Measurements from ENCODE around the gene LGALS12. TPM values are rescaled to one million over a fixed set of nuclear protein-coding genes. Genes with fewer than 3 reads are reported as not detected.

Gene LGALS12
- total and polyA plus RNA-seq, 10 of the 15 experiments (the other 5 are each of a cell fraction or from before 2014, with no cell fraction given), result not detected

DNA sequence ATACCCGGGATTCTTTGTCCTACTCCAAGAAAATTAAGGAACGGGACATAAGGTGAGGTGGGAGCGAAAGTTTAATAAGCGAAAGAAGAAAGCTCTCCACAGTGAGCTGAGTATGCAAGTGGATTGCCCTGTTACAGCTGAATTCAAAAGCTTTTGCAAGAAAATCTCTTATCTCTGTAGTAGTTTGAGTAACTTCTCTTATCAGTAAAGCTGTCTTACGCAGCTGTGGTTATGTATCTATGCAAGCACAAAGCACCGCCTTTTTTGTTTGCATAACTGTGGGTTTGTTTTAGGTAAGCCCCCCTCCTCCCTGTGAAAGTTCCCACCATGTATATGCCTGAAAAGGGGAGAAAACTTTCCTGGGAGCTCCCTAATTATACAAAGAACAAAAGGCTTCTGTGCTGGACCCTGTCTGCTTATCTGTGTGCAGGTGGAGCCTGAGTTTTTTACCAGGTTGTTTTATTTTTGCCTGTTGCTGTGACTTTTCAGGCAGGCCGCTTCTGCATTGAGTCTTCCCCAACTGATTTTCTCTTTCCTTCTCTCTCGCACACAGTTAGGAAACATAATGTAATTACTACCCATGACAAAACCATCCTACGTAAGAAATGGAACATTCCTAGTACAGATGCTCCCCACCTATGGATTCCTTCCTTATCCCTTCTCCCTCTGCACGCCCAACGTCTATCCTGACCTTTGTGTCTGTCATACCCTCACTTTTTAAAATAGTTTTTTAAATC lies 14.1 kb upstream of the LGALS12 start:
- ChIA-PET SMC1A (ENCODE audit: uncharacterized antibody, unreplicated experiment) (interaction anchor here (0.6 to 1.0 kb wide), 3 partner anchors 13 to 1199 kb away, joined by 3 to 6 read pairs (median 3); no protein-coding TSS in a partner anchor), CTCF (interaction anchor here (0.7 to 6.0 kb wide), 4 partner anchors 12 to 962 kb away, joined by 3 to 25 read pairs (median 4); no protein-coding TSS in a partner anchor), RAD21 (ENCODE audit: unreplicated experiment) (no interaction called here), POLR2A (no interaction called here)
- Histone ChIP-seq H3K4me1 (ENCODE audit: control insufficient read depth, insufficient read depth, low read length) (no peaks in the 10 kb centered on the region), H3K36me3 (ENCODE audit: control insufficient read depth in 2 of 2, insufficient read depth in 2 of 2, low read length in 1 of 2) (no peaks in the 10 kb centered on the region), H3K27me3 (replicated peaks in 1 of 2; ENCODE audit: control insufficient read depth in 2 of 2, insufficient read depth in 2 of 2, low read length in 1 of 2) (peaks cover 3 to 8% of the 10 kb centered on the region in 2 experiments; a peak in 3 of 4 replicates), H4K20me1 (ENCODE audit: control insufficient read depth, insufficient read depth) (no peaks in the 10 kb centered on the region), H2AFZ (ENCODE audit: control insufficient read depth, low read depth, low read length) (no peak overlapping the region), H3K79me2 (ENCODE audit: control insufficient read depth, insufficient read depth, low read length) (no peaks in the 10 kb centered on the region), H3K4me2 (ENCODE audit: control insufficient read depth, insufficient read depth) (no peak overlapping the region), H3K9ac (ENCODE audit: control insufficient read depth, insufficient read depth, low read length) (no peak overlapping the region), H3K27ac (ENCODE audit: control insufficient read depth, insufficient read depth) (no peak overlapping the region), H3K9me3 (replicated peaks; ENCODE audit: control insufficient read depth, insufficient read depth, low read length) (no peaks in the 10 kb centered on the region; the same call in 2 of the 3 replicates), H3K4me3 (no peak overlapping the region)
- DNase-seq (ENCODE audit: low read depth, low spot score), result no peak
- FAIRE-seq, result no peak
- intact Hi-C loops (cut with micrococcal nuclease; ENCODE audit: unreplicated experiment), result no loop called here
- in situ Hi-C loops (cut with MboI), result no loop called here
- 42% methylated on average over 11 of the region's 11 CpGs for WGBS (ENCODE audit: insufficient coverage, insufficient replicate concordance, low lambda C conversion rate, missing lambda C conversion rate)
- TF ChIP-seq ETV6 (conservative IDR thresholded peaks at IDR 0.05 in 1 of 2, IDR thresholded peaks at IDR 0.05 in 1 of 2; ENCODE audit: borderline replicate concordance in 1 of 2, low read depth in 1 of 2) (no peak), NR2C1 (IDR thresholded peaks at IDR 0.05) (no peak), SPI1 (IDR thresholded peaks at IDR 0.05; ENCODE audit: borderline replicate concordance, insufficient read depth, low read depth, low read length) (no peak), KDM1A (IDR thresholded peaks at IDR 0.05; ENCODE audit: borderline replicate concordance) (no peak), BCL11A (IDR thresholded peaks at IDR 0.05; ENCODE audit: low read depth, low read length) (no peak), ASH2L (IDR thresholded peaks at IDR 0.05; ENCODE audit: borderline replicate concordance, low read depth) (no peak), JUNB (IDR thresholded peaks at IDR 0.05) (no peak), SMAD1 (IDR thresholded peaks at IDR 0.05; ENCODE audit: low read depth, partially characterized antibody) (no peak), POLR2A (IDR thresholded peaks at IDR 0.05; ENCODE audit: low read depth, low read length) (no peak), POLR2AphosphoS5 (IDR thresholded peaks at IDR 0.05; ENCODE audit: low read length) (no peak), ZBED1 (IDR thresholded peaks at IDR 0.05; ENCODE audit: borderline replicate concordance) (no peak), SUPT20H (IDR thresholded peaks at IDR 0.05; ENCODE audit: borderline replicate concordance, control insufficient read depth, low read depth, low read length) (no peak), YBX1 (IDR thresholded peaks at IDR 0.05) (no peak), NFXL1 (IDR thresholded peaks at IDR 0.05; ENCODE audit: borderline replicate concordance) (no peak), RAD51 (IDR thresholded peaks at IDR 0.05) (no peak), FOXM1 (IDR thresholded peaks at IDR 0.05; ENCODE audit: low read depth, low read length) (no peak), EED (IDR thresholded peaks at IDR 0.05; ENCODE audit: low read depth) (no peak)
- TF ChIP-seq, protein P1, sequence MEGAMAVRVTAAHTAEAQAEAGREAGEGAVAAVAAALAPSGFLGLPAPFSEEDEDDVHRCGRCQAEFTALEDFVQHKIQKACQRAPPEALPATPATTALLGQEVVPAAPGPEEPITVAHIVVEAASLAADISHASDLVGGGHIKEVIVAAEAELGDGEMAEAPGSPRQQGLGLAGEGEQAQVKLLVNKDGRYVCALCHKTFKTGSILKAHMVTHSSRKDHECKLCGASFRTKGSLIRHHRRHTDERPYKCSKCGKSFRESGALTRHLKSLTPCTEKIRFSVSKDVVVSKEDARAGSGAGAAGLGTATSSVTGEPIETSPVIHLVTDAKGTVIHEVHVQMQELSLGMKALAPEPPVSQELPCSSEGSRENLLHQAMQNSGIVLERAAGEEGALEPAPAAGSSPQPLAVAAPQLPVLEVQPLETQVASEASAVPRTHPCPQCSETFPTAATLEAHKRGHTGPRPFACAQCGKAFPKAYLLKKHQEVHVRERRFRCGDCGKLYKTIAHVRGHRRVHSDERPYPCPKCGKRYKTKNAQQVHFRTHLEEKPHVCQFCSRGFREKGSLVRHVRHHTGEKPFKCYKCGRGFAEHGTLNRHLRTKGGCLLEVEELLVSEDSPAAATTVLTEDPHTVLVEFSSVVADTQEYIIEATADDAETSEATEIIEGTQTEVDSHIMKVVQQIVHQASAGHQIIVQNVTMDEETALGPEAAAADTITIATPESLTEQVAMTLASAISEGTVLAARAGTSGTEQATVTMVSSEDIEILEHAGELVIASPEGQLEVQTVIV (IDR thresholded peaks at IDR 0.05; ENCODE audit: borderline replicate concordance, partially characterized antibody), result no peak
- ATAC-seq, result no peak
- no TSS peak for BruUV-seq (replicated peaks)

Data from GM12878 (cell line).